Measurements from ENCODE around the gene POMT2. TPM values are rescaled to one million over a fixed set of nuclear protein-coding genes. Genes with fewer than 3 reads are reported as not detected.
"Not testable (repeated sequence)": the region's sequence is repeated elsewhere in the genome, so short reads cannot be mapped to it uniquely, and the experiment has no call there.

POMT2 gene
- total RNA-seq, 1 donor from 2014 or later, result 34.7 TPM

DNA sequence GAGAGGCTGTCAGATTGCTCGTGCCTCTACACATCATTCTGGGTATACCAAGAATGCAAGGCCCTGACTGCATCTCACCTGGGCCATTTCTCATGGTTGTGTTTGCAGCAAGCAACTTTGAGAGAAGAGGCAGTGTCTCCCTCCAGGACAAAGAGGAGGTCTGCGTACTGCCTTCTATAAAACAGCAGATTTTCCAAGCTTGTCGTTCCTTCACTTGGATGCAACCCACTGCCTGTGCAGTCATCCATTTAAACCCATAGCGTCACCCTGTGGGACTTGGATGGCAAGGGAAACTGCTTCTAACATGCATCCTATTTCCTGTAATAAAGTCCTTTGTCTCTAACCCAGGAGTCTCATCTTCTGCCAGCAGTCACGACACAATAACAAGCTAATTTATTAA, 1.3 kb downstream of the POMT2 start:
- H3K4me3 Mint-ChIP-seq (ENCODE audit: unreplicated experiment), result peak overlapping the region; percentile 98
- TF ChIP-seq, protein P1, sequence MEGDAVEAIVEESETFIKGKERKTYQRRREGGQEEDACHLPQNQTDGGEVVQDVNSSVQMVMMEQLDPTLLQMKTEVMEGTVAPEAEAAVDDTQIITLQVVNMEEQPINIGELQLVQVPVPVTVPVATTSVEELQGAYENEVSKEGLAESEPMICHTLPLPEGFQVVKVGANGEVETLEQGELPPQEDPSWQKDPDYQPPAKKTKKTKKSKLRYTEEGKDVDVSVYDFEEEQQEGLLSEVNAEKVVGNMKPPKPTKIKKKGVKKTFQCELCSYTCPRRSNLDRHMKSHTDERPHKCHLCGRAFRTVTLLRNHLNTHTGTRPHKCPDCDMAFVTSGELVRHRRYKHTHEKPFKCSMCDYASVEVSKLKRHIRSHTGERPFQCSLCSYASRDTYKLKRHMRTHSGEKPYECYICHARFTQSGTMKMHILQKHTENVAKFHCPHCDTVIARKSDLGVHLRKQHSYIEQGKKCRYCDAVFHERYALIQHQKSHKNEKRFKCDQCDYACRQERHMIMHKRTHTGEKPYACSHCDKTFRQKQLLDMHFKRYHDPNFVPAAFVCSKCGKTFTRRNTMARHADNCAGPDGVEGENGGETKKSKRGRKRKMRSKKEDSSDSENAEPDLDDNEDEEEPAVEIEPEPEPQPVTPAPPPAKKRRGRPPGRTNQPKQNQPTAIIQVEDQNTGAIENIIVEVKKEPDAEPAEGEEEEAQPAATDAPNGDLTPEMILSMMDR (IDR thresholded peaks at IDR 0.05), result no peak
- H3K4me1 Mint-ChIP-seq (ENCODE audit: low read depth), result peaks cover 52% of the 10 kb centered on the region
- H3K36me3 Mint-ChIP-seq (ENCODE audit: low read depth), result no peaks in the 10 kb centered on the region
- H3K27me3 Mint-ChIP-seq (ENCODE audit: low read depth), result no peaks in the 10 kb centered on the region
- H3K27ac Mint-ChIP-seq (ENCODE audit: unreplicated experiment), result peak overlapping the region; percentile 52
- H3K9me3 Mint-ChIP-seq (ENCODE audit: low read depth), result no peaks in the 10 kb centered on the region
- DNase-seq (ENCODE audit: low spot score), result no peak

DNA sequence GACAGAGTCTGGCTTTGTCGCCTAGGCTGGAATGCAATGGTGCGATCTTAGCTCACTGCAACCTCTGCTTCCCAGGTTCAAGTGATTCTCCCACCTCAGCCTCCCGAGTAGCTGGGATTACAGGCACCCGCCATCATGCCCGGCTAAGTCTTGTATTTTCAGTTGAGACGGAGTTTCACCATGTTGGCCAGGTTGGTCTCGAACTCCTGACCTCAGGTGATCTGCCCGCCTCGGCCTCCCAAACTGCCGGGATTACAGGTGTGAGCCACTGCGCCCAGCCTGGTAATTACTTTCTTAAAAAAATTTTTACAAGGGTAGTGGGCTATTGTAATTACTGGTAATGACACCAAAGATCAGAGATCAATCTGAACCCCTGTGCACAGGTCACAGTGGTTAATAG, 1.9 kb downstream of the POMT2 start:
- H3K4me1 Mint-ChIP-seq (ENCODE audit: low read depth), result peaks cover 59% of the 10 kb centered on the region
- not testable (repeated sequence) for H3K9me3 Mint-ChIP-seq (ENCODE audit: low read depth); H3K36me3 Mint-ChIP-seq (ENCODE audit: low read depth); H3K27me3 Mint-ChIP-seq (ENCODE audit: low read depth); H3K4me3 Mint-ChIP-seq (ENCODE audit: unreplicated experiment); H3K27ac Mint-ChIP-seq (ENCODE audit: unreplicated experiment); DNase-seq (ENCODE audit: low spot score)

DNA sequence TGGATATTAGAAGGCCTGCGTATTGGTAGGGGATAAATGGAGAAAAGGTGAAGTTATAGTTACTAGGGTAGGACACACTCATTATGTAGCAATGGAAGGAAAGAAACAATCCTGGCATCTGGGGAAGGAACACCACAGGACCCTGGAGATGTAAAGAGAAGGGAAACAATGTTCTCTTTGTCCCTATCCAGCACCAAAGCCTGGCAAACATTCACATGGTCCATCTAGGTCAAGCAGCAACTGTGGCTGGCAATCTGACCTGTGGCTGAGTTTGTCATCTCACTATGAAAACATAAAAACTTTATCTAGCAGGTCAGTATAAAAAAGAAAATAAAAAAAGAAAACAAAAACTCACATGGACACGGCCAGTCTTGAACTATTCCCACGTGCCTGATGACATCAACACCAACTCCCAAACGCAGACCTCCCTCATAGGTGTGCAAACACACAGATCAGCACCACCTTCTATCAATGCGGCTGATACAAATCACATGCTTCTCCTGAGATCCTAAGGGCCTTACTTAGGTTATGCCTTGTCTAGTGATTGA, 2.6 kb downstream of the POMT2 start:
- TF ChIP-seq, protein P1 (IDR thresholded peaks at IDR 0.05), result no peak
- Mint-ChIP-seq H3K9me3 (ENCODE audit: low read depth) (no peaks in the 10 kb centered on the region), H3K4me3 (ENCODE audit: unreplicated experiment) (no peak overlapping the region), H3K27me3 (ENCODE audit: low read depth) (no peaks in the 10 kb centered on the region), H3K36me3 (ENCODE audit: low read depth) (no peaks in the 10 kb centered on the region), H3K4me1 (ENCODE audit: low read depth) (peaks cover 64% of the 10 kb centered on the region), H3K27ac (ENCODE audit: unreplicated experiment) (no peak overlapping the region)
- no peak for DNase-seq (ENCODE audit: low spot score)

DNA sequence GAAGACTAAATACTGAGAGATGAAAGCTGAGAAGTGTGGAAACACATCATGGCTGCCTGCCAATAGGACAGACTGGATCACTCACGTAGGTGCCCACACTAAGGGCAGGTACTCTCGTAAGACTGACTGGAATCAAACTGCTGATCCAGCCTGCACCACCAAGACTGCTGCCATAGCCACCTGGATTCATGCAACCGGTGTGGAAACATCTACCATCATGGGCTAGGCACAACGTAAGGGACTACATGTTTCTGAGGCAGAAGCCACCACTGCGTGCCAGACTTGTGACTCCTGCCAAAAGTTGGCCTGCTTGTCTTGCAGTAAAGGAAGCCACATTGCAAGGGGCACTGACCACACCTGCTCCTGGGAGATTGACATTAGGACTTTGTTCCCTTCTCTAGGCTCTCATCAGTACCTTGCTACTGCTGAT, 3.8 kb downstream of the POMT2 start:
- TF ChIP-seq, protein P1 (IDR thresholded peaks at IDR 0.05), result no peak
- Mint-ChIP-seq H3K36me3 (ENCODE audit: low read depth) (no peaks in the 10 kb centered on the region), H3K9me3 (ENCODE audit: low read depth) (no peaks in the 10 kb centered on the region), H3K4me1 (ENCODE audit: low read depth) (peaks cover 61% of the 10 kb centered on the region), H3K27ac (ENCODE audit: unreplicated experiment) (peak overlapping the region; percentile 41), H3K4me3 (ENCODE audit: unreplicated experiment) (no peak overlapping the region), H3K27me3 (ENCODE audit: low read depth) (no peaks in the 10 kb centered on the region)
- no peak for DNase-seq (ENCODE audit: low spot score)

DNA sequence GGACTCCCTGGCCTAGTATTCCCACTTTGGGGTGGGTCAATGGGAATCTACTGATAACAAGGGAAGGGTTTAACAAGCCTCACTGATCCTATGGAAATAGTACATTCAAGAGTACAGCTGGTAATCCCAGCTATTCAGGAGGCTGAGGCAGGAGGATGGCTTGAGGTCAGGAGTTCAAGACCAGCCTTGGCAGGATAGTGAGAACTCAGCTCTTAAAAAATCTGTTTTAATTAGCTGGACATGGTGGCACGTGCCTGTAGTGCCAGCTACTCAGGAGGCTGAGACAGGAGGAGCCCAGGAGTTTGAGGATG, 4.5 kb downstream of the POMT2 start:
- Mint-ChIP-seq H3K9me3 (ENCODE audit: low read depth) (no peaks in the 10 kb centered on the region), H3K36me3 (ENCODE audit: low read depth) (no peaks in the 10 kb centered on the region), H3K27me3 (ENCODE audit: low read depth) (no peaks in the 10 kb centered on the region), H3K27ac (ENCODE audit: unreplicated experiment) (peak overlapping the region; percentile 49), H3K4me3 (ENCODE audit: unreplicated experiment) (no peak overlapping the region), H3K4me1 (ENCODE audit: low read depth) (peaks cover 59% of the 10 kb centered on the region)
- TF ChIP-seq, protein P1 (IDR thresholded peaks at IDR 0.05), result peak; percentile 34
- DNase-seq (ENCODE audit: low spot score), result no peak

Data from chondrocyte (in vitro differentiated cells).